Left ventricle myocardium inferior (tissue), 1 donor: ENCODE measurements around the gene AFAP1L2. TPM values are rescaled to one million over a fixed set of nuclear protein-coding genes. Genes with fewer than 3 reads are reported as not detected.

Experiments used
- DNase-seq: peaks from one replicate; pipeline ENCODE4 v3.0.0-alpha.2; 2020
- H3K27ac ChIP-seq: fragments of 200-600 bp; replicated peaks from 2 replicates; pipeline ENCODE4 v1.8.0; 2021
- H3K27me3 ChIP-seq: fragments of 200-600 bp; 2 replicates; pipeline ENCODE4 v1.8.0; 2021; ENCODE audit warnings: low read depth
- H3K36me3 ChIP-seq: fragments of 200-600 bp; 2 replicates; pipeline ENCODE4 v1.8.0; 2021
- H3K4me1 ChIP-seq: fragments of 200-600 bp; 2 replicates; pipeline ENCODE4 v1.8.0; 2021
- H3K4me3 ChIP-seq: fragments of 200-600 bp; 2 replicates; pipeline ENCODE4 v1.8.0; 2021; ENCODE audit warnings: mild to moderate bottlenecking, moderate library complexity
- H3K9me3 ChIP-seq: fragments of 200-600 bp; replicated peaks from 2 replicates; pipeline ENCODE4 v1.8.0; 2021
- CTCF ChIP-seq: fragments of 200-600 bp; IDR thresholded peaks from 2 replicates; pipeline ENCODE4 v1.8.0; 2021; ENCODE audit warnings: antibody characterized with exemption, mild to moderate bottlenecking, borderline replicate concordance
- intact Hi-C: fragments of 100-400 bp; cut with micrococcal nuclease; formaldehyde crosslinking; loops from one replicate; pipeline ENCODE4 v1.11.0; 2022
- total RNA-seq: library from RNA; stranded (reverse); fragmentation: NEBNext Ultra II Directional; extraction: Animal tissue kit (Norgen Biotek cat#: 25700); gene quantifications from one replicate; pipeline ENCODE4 v1.2.1, GENCODE V29; 2021
- donor health status: DM: no; HTN: yes; CAD: no; lungs with severe emphysema.

AFAP1L2 gene
- total RNA-seq, 1 donor from 2014 or later, result 7.0 TPM

DNA sequence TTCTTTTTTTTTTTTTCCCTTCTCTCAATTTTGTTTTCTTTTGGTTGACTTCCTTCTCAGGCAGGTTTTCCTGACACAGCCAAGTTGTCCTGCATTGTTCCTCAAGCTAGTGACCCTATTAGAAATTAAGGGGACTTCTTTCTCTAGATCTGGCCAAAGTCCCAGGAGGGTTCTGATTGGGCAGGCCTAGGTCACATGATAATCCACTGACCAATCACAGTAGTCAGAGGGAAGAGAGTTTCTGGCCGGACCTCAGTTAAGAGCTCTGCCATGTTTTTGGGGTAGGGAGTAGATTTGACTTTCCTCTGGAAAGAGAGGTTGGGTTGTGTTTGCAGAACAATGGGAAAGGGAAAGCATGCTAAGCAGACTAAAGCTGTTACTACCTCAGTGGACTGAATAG is 149.1 kb downstream of the AFAP1L2 start:
- Histone ChIP-seq H3K4me3 (no peak overlapping the region), H3K36me3 (no peaks in the 10 kb centered on the region), H3K27ac (no peak overlapping the region), H3K27me3 (no peaks in the 10 kb centered on the region), H3K9me3 (no peaks in the 10 kb centered on the region), H3K4me1 (peaks cover 18% of the 10 kb centered on the region)
- intact Hi-C loops, result no loop called here
- DNase-seq, result no peak
- TF ChIP-seq CTCF, result no peak

DNA sequence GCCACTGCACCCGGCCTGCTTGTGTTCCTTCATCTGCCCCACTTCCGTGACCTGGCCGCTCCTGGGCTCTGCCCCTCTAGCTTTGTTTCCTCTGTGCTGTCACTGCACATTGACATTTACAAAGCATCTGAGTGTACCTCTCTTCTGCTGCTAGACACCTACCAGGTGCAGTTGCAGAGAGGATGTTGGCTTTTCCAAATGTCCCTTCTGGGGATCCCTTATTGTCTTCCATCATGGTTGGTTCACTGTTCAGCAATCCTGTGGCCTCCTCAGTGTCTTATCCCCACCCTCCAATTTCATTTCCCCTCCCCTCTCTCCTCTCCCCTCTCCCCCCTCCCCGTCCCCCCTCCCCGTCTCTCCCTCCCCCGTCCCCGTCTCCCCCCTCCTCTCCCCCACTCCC is 151.4 kb downstream of the AFAP1L2 start:
- peaks cover 8% of the 10 kb centered on the region for H3K4me1 ChIP-seq
- H3K27ac ChIP-seq, result no peak overlapping the region
- TF ChIP-seq CTCF, result no peak
- DNase-seq, result no peak
- no peaks in the 10 kb centered on the region for H3K9me3 ChIP-seq
- H3K27me3 ChIP-seq, result no peaks in the 10 kb centered on the region
- H3K4me3 ChIP-seq, result no peak overlapping the region
- H3K36me3 ChIP-seq, result no peaks in the 10 kb centered on the region
- intact Hi-C loops, result no loop called here

GRCh38 chr10:114252092-114252491 is 152.2 kb downstream of the AFAP1L2 start:
- no peaks in the 10 kb centered on the region for H3K9me3 ChIP-seq
- TF ChIP-seq CTCF, result no peak
- no peaks in the 10 kb centered on the region for H3K36me3 ChIP-seq
- DNase-seq, result no peak
- H3K27me3 ChIP-seq, result no peaks in the 10 kb centered on the region
- H3K4me1 ChIP-seq, result peaks cover under 1% of the 10 kb centered on the region
- H3K4me3 ChIP-seq, result no peak overlapping the region
- intact Hi-C loops, result no loop called here
- no peak overlapping the region for H3K27ac ChIP-seq

DNA sequence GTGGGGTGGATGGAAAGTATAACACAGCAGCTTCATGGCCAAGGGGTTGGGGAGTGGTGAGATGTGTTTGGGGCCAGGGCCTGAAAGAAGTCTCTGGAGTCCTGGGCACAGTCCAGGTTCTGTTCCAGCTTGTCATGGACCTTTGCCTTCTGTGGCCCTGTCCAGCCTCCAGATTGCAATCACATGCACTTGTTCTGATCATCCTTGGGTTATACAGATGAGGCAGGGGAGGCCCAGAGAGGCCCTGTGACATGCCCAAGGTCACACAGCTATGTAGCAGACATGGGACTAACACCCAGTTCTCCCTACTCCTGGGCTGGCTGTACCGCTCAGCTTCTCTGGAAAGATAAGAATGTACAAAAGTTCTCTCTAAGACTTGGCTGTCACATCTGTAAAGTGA is 153.6 kb downstream of the AFAP1L2 start:
- H3K27me3 ChIP-seq, result no peaks in the 10 kb centered on the region
- H3K27ac ChIP-seq, result no peak overlapping the region
- intact Hi-C loops, result no loop called here
- H3K9me3 ChIP-seq, result no peaks in the 10 kb centered on the region
- no peaks in the 10 kb centered on the region for H3K4me1 ChIP-seq
- H3K36me3 ChIP-seq, result no peaks in the 10 kb centered on the region
- DNase-seq, result no peak
- TF ChIP-seq CTCF, result no peak
- no peak overlapping the region for H3K4me3 ChIP-seq

DNA sequence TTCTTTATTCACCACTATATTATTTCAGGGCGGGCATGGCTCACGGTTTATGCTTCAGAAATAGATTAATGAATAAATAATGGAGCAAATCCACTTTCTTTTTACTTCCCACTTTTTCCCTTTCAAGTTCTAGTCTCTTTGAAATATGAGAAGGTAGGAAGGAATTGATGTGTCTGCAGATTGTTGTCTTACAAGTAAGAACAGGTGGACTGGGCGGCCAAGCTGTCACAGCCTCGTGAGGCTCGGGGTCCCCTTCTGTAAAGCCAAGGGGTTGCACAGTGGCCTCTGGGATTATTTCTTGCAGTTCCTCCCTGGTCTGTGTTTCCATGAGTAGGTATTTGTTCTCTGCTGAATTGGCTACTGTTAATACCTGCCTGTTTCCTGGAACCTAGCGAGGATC is 154.1 kb downstream of the AFAP1L2 start:
- DNase-seq, result no peak
- no peak for TF ChIP-seq CTCF
- intact Hi-C loops, result no loop called here
- H3K9me3 ChIP-seq, result no peaks in the 10 kb centered on the region
- peaks cover under 1% of the 10 kb centered on the region for H3K27me3 ChIP-seq
- H3K36me3 ChIP-seq, result no peaks in the 10 kb centered on the region
- no peak overlapping the region for H3K27ac ChIP-seq
- H3K4me3 ChIP-seq, result no peak overlapping the region
- H3K4me1 ChIP-seq, result no peaks in the 10 kb centered on the region

DNA sequence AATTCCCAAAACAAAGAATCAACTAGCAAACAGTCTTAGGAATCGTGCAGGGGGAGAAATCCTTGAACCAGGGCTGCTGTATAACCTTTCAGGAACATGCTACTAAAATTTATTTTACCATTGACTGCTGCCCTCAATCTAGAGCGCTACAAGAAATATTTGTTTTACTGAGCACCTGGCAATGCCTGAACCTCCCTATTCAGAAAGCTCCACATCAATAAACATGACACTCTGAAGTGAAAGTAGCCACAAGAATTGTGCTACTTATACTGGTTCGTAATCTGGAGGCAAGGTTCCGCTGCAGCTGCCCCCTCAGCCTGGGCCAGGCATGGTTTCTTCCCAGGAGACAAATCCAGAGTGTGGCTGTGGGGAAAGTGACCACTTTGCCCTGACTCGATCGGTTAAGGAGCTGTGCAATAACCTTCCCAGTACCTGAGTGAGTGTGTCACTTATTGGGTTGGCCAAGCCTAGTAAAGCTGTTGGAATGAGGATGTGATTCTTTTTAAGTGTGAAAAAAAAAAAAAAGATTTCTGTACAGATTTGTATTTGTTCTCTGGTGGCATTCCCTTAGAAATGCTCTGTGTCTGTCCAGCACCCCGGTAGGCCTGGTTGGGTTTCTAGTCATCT is 157.5 kb downstream of the AFAP1L2 start:
- H3K27ac ChIP-seq, result no peak overlapping the region

More for the DNA sequence above, 157.5 kb downstream of the AFAP1L2 start:
- DNase-seq, result no peak
- intact Hi-C loops, result no loop called here
- TF ChIP-seq CTCF, result no peak
- no peaks in the 10 kb centered on the region for H3K9me3 ChIP-seq
- no peak overlapping the region for H3K4me3 ChIP-seq
- no peaks in the 10 kb centered on the region for H3K36me3 ChIP-seq
- peaks cover 3% of the 10 kb centered on the region for H3K4me1 ChIP-seq
- H3K27me3 ChIP-seq, result peaks cover 34% of the 10 kb centered on the region
